Middle frontal gyrus (tissue), 1 donor: Measurements from ENCODE around the gene OPN3.
A peak's percentile ranks its signal among the peaks of the same experiment; 100 is the strongest.

Source experiments
- DNase-seq: peaks from one replicate; pipeline ENCODE4 v3.0.0-alpha.2; 2015; ENCODE audit warnings: low spot score; ENCODE audit errors: extremely low spot score

Gene OPN3

DNA sequence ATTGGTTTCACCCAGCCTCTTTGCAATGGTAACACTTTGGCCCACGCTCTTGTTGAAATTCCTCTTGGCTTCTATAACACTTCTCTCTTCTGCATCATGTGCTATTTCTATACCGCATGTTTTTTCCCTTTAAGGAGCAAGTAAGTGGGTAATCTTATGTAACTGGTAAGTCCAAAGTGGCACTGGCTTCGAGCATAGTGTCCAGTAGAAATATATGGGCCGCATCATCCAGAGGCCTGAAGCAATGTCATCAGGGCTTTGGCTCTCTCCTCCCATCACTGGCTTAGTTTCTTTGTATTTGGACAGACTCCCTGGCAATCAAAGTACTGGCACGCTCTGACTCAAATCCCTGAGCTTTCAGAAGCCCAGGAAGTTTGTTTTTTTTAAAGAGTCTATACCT is 17.5 kb downstream of the OPN3 start:
- no peak for DNase-seq

DNA sequence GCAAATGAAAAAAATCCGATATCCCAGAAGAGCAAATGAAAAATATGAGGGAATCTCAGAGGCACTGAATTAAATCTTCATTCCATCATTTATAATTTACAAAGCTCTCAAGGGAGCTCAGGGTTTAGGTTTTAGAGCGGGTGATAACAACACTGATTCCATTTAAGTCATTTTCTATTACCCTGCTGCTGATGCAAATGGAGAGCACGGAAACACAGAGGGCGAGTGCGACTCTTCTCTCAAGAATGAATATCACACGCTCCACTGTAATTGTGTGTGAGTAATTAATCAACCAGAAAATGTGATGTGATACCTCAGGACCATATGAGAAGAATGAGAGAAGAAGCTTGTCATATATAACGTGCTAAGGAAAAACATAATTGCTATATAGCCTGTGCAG is 22.7 kb downstream of the OPN3 start:
- DNase-seq: no peak

DNA sequence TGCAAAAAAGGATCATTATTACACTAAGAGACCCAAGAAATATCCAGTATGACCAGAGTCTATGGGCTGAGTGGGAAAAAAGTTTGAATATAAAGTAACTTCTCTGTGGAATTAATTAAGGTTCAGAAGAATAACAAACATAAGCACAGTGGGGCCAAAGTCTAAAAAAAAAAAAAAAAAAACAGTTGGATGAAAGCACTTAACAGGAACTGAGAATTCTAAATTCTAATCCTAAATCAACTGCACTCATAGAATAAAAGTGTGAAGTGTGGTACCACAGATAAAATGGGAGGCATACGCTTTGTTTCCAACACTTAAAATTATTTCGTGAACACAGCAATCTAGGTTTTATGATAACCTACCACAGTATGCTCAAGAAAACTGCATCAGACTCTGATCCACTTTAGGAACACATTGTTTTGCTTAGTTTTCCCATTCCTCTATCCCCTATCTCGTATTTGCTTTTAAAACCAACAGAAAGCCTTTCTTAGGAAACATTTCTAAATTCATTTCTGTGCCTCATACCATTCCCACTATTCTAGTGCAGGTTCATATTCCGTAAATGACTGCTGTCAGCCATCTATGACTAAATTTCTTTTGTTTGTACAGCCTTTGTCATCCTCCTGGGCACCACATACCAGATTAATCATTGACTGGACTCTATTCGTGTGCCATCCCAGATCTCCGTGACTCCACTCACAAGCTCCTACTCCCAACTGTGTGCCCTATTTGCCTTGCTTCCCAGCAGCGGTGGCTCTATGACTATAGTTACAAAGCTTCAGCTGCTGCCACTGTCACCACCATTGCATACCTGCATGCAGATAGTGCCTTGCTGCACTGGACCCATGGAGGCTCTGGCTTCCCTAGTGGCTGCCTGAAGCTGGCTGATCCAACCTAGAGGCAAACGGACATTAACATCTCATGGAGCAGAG is 24.9 kb downstream of the OPN3 start:
- no peak for DNase-seq

DNA sequence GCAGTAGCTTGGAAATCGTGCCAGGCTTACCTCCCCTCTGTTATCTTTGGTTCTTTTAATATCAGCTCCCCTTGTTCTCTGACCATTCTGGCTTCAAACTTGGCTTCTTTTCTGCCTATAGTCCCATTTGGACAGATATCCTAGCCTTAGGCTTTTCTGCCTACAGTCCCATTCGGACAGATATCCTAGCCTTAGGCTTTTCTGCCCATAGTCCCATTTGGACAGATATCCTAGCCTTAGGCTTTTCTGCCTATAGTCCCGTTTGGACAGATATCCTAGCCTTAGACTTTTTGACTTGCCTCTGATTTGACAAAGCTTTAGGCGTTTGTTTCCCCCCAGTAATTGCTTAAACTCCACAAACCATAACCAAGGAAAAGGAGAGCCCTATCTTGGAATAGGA is 25.6 kb downstream of the OPN3 start:
- DNase-seq: no peak

DNA sequence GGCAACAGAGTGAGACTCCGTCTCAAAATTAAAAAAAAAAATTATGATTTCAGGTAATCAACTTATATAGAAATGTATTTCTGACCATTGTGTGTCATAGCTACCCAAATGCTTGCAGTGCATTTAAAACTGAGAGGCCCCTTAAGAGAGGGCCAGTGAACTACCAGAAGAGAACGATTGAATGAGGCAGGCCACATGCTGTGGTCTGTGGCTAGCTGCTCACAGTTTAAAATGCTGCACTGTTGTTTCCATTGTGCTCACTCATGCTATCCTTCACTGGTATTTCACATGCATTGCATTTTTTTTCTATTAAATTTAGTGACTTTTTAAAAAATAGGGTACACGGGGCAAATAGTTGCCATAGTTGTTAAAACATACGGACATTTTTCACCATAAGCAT is 26.0 kb downstream of the OPN3 start:
- no peak for DNase-seq

DNA sequence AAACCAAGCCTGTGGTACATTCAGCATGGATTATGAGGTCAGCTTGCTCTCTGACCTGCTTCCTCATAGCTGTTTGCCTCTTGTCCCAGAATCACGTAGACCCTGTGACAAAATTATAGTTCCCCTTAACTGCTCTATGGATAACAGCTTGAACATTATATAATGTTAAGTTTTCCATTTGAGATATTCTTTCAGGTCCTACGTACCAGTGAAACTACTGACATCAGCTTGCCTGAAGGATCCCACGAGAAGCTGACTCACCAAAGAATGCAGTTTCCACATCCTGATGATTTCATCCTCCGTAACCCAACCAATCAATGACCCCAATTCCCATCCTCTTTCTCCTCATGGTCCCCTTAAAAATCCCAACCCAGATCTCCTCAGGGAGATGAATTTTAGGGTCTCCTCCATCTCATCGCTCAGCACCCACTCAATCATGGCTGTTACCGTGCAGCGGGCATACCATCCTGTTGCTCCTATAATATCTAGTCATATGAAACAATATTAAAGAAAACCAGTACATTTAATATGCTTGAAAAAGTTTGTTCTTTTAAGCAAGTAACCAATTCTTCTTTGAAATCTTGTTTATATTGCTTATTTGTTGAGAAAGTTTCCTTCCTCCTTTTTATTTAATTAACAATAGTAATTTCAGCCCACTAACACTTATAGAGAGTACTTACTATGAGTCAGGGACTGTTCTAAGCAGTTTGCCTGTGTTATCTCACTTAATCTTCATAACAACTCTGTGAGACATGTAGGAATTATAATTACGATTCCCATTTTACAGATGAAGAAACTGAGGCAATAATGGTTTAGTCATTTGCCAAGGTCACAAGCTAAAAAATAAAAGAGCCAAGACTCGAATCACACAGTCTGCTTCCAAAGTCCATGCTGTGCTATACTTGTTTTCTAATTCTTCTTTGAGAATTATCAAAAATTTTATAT is 27.4 kb downstream of the OPN3 start:
- no peak for DNase-seq

DNA sequence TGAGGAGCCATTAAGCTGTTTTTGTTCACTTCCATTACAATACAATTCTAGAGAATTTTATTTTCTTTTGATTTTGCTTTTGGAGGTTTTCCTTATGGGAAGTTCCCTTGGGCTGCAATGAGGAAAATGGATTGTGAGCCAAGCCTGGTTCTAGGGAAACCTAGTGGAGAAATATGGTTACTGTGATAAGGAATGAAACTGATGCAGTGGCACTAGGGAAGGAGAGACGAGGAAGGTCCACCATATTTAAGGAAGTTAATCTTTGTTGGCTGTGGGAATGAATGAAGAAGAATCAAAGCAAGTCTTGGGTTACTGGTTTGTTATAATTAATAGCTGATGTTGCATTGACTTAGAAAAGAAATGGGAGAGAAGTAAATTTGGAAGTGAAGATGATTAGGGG is 28.4 kb downstream of the OPN3 start:
- no peak for DNase-seq

DNA sequence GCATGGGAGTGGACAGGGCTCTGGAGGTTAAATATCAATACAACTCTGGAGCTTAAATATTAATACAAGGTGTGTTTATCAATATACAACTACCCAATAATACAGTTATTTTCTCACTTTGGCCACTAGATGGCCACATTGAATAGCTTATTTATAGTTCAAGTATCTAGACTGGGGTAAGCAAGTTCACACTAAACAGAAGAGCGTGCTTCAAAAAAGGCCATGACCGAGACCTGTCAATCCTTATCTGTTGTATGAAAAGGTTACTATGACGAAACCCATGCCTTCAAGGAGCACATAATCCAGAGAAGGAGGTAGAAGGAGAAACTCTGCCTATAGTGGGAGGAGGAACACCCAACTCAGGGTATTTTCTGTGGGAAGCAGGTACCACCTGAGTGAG is 29.1 kb downstream of the OPN3 start:
- peak; percentile 69 for DNase-seq

DNA sequence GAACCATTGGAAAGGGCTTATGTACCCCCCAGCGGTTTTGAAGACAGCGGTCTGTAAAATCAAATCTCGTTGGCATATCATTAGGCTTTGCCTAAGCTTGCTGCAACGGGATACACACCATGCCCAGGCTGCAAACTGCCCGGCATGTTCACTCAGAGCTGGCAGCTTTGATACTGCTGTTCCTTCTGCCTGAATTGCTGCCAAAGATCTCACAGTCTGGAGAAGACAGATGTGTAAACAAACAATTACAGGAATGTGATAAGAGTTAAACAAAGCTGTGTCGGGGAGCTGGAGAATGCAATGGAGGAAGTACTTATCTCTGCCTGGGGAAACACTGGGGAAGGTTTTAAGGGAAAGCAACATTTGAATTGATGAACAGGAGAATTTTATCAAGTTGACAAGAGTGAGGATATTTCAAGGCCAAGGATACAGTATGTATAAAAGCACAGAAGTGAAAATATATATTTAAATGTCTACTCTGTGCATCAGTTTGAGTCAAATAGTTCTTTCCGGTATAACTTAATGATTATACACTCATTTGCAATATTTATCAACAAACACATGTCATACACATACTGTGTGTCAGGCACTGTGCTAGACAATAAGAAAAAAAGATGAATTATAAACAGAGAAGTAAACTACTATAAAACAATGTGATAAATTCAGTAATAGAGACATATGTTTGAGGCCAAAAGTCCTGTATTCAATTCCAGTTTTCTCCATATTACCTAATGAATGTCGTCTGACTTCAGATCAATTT is 29.9 kb downstream of the OPN3 start:
- DNase-seq: no peak

DNA sequence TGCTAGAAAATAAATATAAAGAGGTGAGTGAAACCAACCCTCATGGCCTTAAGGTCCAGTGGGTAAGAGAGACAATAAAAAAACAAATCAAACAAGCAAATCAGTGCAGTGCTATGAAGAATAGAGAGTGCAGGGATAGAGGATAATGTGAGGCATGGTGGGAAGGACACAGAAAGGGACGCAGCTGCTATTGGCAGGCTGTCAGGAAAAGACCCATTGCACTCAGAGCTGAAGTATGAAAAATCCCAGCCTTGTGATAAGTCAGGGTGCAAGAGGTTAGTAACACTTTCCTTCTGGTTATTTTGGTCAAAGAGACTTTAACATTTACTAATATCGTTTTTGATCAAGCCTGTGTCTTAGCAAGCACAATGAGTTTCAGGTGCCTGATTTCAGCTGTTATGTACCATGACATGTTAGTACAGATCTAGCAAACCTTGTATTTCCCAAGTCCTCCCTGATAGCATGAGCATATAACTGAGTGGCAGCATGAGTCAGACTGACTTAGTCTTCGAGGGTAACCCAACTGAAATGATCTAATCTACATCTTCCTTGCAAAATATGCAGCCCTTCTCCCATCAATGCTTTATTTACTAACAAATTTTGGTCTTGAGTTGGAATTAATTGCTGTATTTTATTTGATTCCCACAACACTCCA is 31.7 kb downstream of the OPN3 start:
- no peak for DNase-seq

DNA sequence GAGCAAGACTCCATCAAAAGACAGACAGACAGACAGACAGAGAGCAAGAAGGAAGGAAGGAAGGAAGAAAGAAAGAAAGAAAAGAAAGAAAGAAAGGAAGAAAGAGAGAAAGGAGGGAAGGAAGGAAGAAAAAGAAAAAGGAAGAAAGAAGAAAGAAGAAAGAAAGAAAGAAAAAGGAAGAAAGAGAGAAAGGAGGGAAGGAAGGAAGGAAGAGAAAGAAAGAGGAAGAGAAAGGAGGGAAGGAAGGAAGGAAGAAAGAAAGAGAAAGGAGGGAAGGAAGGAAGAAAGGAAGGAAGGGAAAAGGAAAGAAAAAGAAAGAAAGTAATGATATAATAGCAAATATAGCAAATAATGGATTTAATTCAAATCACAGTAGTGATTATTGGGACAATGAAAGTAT is 32.7 kb downstream of the OPN3 start:
- DNase-seq: no peak

DNA sequence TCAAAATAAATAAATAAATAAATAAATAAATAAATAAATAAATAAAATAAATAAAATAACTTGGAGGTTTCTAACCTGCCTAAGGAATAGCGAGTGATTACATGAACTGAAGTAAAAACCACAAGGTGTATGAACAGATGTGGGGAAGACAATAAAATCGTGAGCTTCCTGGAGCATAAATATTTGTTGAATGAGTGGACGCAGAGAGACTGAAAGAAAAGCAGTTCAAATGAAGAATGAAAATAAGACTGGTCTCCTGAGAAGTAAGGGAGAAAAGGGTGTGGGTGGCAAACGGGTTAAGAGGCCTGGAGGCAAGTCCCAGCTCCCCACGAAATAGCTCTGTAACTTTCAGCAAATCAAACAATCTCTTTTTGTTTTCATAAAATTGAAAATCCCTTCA is 33.6 kb downstream of the OPN3 start:
- DNase-seq: no peak

DNA sequence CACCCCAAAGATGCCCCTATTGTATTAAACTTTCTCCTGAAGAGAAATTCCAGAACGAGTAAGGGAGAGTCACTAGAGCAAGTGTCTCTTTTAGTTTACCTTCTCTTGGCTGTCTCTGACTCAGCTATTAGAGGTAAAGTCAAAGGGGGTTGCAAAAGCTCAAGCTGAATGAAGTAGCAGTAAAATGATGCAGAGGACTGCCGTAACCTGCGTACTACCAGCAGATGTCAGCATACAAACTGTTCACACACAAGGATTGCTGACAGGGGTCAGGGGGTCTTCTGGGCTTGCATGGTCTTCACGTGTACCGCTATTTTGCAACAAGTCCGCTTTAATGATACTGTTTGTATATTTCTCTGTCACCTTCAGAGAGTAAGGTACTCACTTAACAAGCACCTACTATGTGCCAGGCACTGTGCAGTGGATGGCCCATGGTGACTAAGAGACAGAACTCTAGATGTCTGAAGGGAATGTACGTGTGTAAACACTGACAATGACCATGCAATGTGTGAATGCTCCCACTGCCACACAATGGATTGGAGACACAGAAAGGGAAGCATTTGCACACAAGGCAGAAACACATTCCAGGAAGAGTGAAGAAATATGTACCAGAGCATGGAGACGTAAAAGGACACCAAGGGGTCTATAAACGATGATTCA is 34.9 kb downstream of the OPN3 start:
- no peak for DNase-seq

DNA sequence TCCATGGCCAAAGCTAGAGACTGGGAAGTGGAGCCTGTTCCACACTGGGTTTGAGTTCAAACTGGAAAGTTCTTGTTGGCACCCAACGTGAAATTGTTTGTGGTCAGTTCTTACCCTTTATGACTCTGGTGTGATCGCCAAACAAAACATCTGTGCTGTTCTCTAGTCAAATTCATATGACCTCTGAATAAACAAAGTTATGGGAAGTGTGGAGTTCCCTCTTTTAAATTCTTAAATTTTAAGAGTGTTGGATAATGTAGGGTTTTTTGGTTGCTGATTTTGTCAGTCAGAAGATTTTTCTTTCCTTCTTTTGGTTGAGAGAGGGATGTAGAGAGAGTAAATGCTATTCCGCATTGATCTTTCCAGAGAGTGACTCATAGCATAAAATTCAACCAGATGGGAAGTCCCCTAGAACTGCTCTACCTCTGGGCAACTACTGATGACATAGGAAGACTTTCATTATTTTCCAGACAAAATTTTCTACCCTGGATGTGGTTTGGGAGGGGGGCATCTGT is 36.4 kb downstream of the OPN3 start:
- no peak for DNase-seq

DNA sequence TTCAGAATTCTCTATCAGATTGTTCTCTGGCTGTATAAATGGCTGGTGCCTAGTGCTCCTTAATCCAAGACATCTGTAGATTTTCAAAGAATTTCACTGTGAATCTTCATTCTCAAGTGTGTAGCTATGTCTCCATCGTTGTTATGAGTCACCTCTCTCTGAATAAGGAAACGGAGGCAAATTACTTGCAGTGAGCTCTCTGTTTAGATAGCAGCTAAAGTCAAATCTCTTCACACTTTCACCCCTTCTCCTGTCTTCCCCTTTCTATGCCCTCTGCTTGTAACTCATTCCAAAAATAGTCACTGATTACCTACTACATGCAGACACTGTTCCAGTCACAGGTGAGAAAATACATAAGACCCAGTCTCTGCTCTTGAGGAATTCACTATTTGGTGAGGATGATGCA is 39.7 kb downstream of the OPN3 start:
- no peak for DNase-seq

DNA sequence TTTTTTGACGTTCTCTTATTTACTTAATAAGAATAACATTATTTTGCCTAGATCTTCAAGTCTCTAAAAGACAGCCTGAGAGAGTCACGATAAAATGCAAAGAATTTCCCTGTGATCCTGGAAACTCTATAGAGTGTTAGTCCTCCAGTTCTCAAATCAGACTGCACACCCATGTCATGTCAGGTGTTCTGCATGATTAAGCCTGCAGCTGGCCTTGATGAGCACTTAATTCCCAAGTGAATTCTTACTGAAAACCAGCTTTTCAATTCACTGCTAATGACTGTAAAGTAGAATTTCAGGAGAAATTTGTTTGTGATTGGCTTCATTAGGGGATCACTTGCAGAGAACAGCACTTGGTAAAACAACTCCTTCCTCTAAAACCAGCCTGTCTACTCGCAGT is 41.9 kb downstream of the OPN3 start:
- DNase-seq: no peak

DNA sequence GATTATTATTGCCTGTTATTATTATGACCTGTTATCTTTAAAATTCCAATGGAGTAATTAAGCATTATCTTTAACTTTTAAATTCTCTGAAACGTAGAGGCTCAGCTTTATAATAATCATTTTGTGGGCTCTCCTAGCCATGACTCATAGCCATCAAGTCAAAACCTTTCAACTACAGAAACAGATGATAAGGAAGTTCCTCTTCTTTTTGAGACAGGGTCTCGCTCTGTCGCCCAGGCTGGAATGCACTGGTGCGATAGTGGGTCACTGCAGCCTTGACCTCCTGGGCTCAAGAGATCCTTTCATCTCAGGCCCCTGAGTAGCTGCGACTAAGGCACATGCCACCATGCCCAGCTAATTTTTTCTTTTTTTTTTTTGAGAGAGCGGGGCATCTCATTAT is 43.5 kb downstream of the OPN3 start:
- no peak for DNase-seq

DNA sequence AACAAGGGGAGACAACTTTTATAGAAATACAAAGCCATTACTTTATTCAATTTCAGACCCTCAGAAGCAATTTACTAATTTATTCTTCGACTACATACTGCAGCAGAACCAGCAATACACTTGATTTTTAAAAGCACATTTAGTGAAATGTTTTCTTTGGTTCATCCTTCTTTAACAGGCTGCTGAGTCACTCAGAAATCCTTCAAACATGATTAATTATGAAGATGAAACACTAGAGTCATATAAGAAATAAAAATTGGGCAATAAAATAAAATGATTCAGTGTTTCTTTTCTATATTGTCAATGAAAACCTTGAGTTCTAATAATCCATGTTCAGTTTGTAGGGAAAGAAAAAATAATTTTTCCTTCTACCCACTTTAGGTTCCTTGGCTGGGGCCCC is 47.0 kb downstream of the OPN3 start:
- no peak for DNase-seq

DNA sequence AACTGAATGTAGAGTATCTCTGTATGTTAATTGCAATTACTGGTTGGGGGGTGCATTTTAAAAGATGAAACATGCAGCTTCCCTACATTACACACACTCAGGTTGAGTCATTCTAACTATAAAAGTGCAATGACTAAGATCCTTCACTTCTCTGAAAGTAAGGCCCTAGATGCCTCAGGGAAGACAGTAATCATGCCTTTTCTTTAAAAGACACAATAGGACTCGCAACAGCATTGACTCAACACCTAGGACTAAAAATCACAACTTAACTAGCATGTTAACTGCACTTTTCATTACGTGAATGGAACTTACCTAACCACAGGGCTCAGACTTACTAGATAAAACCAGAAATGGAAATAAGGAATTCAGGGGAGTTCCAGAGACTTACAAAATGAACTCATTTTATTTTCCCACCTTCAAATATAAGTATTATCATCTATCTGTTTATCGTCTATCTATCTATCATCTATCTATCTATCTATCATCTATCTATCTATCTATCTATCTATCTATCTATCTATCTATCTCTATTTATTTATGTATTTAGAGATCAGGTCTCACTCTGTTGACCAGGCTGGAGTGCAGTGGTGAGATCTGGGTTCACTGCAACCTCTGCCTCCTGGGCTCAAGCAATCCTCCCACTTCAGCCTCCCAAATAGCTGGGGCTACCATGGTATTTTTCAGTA is 47.8 kb downstream of the OPN3 start:
- DNase-seq: no peak

DNA sequence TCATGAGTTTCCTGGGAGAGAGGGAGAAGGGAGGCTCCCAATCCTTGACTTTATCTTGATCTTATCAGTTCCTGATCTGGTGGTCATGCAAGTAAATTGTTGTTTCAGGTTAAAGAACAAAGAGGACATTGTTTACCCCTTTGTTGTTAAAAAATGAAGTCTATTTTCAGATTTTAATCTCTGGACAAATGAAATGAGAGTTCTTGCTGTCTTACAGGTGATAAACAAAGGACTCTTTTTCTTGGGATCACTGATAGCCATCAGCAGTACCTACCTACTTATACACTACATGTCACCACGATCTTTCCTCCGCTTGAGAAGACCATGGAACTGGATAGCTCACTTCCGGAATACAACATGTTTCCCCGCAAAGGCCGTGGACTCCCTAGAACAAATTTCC is 48.4 kb downstream of the OPN3 start:
- DNase-seq: no peak
